Duodenal mucosa (tissue), 2 donors: ENCODE results near the gene NOP16.
A peak's percentile ranks its signal among the peaks of the same experiment; 100 is the strongest.

Source experiments
- H3K27ac ChIP-seq: one replicate; pipeline ENCODE4 v1.7.0; 2013; ENCODE audit warnings: low read depth, low read length
- H3K27me3 ChIP-seq, 2 donors: one replicate each; pipeline ENCODE4 v1.7.0; 2013; ENCODE audit warnings: low read length in 2 of 2, control low read depth in 1 of 2; ENCODE audit not compliant: insufficient read depth in 2 of 2, control insufficient read depth in 1 of 2
- H3K36me3 ChIP-seq, 2 donors: one replicate each; pipeline ENCODE4 v1.7.0; 2013; ENCODE audit warnings: low read length in 2 of 2, control low read depth in 1 of 2; ENCODE audit not compliant: insufficient read depth in 2 of 2, control insufficient read depth in 1 of 2
- H3K4me1 ChIP-seq, 2 donors: one replicate each; pipeline ENCODE4 v1.7.0; 2013; ENCODE audit warnings: low read length in 2 of 2, control low read depth in 1 of 2; ENCODE audit not compliant: insufficient read depth in 2 of 2, control insufficient read depth in 1 of 2
- H3K4me3 ChIP-seq, 2 donors: one replicate each; pipeline ENCODE4 v1.7.0; 2013; ENCODE audit warnings: low read length in 2 of 2, low read depth in 1 of 2
- H3K9ac ChIP-seq, 2 donors: one replicate each; pipeline ENCODE4 v1.7.0; 2013; ENCODE audit warnings: low read length in 2 of 2, low read depth in 1 of 2
- H3K9me3 ChIP-seq, 2 donors: one replicate each; pipeline ENCODE4 v1.7.0; 2013; ENCODE audit warnings: low read length in 2 of 2, control low read depth in 1 of 2; ENCODE audit not compliant: control insufficient read depth in 1 of 2

NOP16 gene

GRCh38 chr5:176388444-176389134 is at the start of gene NOP16, which contains the start of gene HIGD2A:
Gene NOP16 (minus strand): TSS chr5:176388598. CDS start chr5:176388539, 59 bp downstream.
Gene HIGD2A (plus strand): TSS chr5:176388751. CDS start chr5:176388820, 69 bp downstream.
- no peaks in the 10 kb centered on the region for H3K9me3 ChIP-seq
- H3K4me3 ChIP-seq, result peak within 1 kb of the TSS; percentile 89 to 99
- H3K27ac ChIP-seq, result peak within 1 kb of the TSS; percentile 97
- H3K27me3 ChIP-seq, result no peaks in the 10 kb centered on the region
- peaks cover 16 to 26% of the 10 kb centered on the region in 2 donors for H3K4me1 ChIP-seq
- H3K36me3 ChIP-seq, result peaks cover 24 to 51% of the 10 kb centered on the region in 2 donors
- H3K9ac ChIP-seq, result peak within 1 kb of the TSS; percentile 98 to 99

- Histone ChIP-seq H3K4me3 (peak overlapping the region in 1 of 2 donors; percentile 48), H3K36me3 (no peaks in the 10 kb centered on the region), H3K9ac (no peak overlapping the region), H3K27ac (no peak overlapping the region), H3K4me1 (peaks cover 4 to 9% of the 10 kb centered on the region in 2 donors), H3K27me3 (no peaks in the 10 kb centered on the region), H3K9me3 (no peaks in the 10 kb centered on the region)
Observed at GRCh38 chr5:176436656-176437055, 48.3 kb upstream of the NOP16 start.

GRCh38 chr5:176432707-176433106 is 44.3 kb upstream of the NOP16 start:
- Histone ChIP-seq H3K4me3 (no peak overlapping the region), H3K27ac (no peak overlapping the region), H3K36me3 (no peaks in the 10 kb centered on the region), H3K4me1 (no peaks in the 10 kb centered on the region), H3K27me3 (no peaks in the 10 kb centered on the region), H3K9me3 (no peaks in the 10 kb centered on the region), H3K9ac (no peak overlapping the region)

- Histone ChIP-seq H3K4me3 (no peak overlapping the region), H3K9me3 (no peaks in the 10 kb centered on the region), H3K27me3 (no peaks in the 10 kb centered on the region), H3K9ac (no peak overlapping the region), H3K27ac (no peak overlapping the region), H3K36me3 (no peaks in the 10 kb centered on the region), H3K4me1 (no peaks in the 10 kb centered on the region)
Observed at GRCh38 chr5:176429972-176430371, 41.6 kb upstream of the NOP16 start.

- no peak overlapping the region for H3K27ac ChIP-seq
Observed at GRCh38 chr5:176427971-176428370, 39.6 kb upstream of the NOP16 start.

GRCh38 chr5:176426876-176427275 is 38.5 kb upstream of the NOP16 start:
- no peak overlapping the region for H3K27ac ChIP-seq
- no peaks in the 10 kb centered on the region for H3K4me1 ChIP-seq
- H3K36me3 ChIP-seq, result no peaks in the 10 kb centered on the region
- no peak overlapping the region for H3K9ac ChIP-seq
- no peaks in the 10 kb centered on the region for H3K27me3 ChIP-seq
- no peak overlapping the region for H3K4me3 ChIP-seq
- no peaks in the 10 kb centered on the region for H3K9me3 ChIP-seq

More at GRCh38 chr5:176427971-176428370, 39.6 kb upstream of the NOP16 start:
- Histone ChIP-seq H3K4me1 (no peaks in the 10 kb centered on the region), H3K27me3 (no peaks in the 10 kb centered on the region), H3K9ac (no peak overlapping the region), H3K4me3 (no peak overlapping the region), H3K9me3 (no peaks in the 10 kb centered on the region), H3K36me3 (no peaks in the 10 kb centered on the region)

GRCh38 chr5:176425791-176426190 is 37.4 kb upstream of the NOP16 start:
- no peak overlapping the region for H3K27ac ChIP-seq
- no peaks in the 10 kb centered on the region for H3K4me1 ChIP-seq
- H3K36me3 ChIP-seq, result no peaks in the 10 kb centered on the region

GRCh38 chr5:176425138-176425537 is 36.7 kb upstream of the NOP16 start:
- Histone ChIP-seq H3K27me3 (no peaks in the 10 kb centered on the region), H3K4me1 (no peaks in the 10 kb centered on the region), H3K27ac (no peak overlapping the region), H3K4me3 (no peak overlapping the region), H3K36me3 (no peaks in the 10 kb centered on the region), H3K9me3 (no peaks in the 10 kb centered on the region), H3K9ac (no peak overlapping the region)

More at GRCh38 chr5:176425791-176426190, 37.4 kb upstream of the NOP16 start:
- Histone ChIP-seq H3K9ac (no peak overlapping the region), H3K9me3 (no peaks in the 10 kb centered on the region), H3K27me3 (no peaks in the 10 kb centered on the region), H3K4me3 (no peak overlapping the region)

- no peaks in the 10 kb centered on the region for H3K9me3 ChIP-seq
- no peak overlapping the region for H3K9ac ChIP-seq
- H3K27ac ChIP-seq, result no peak overlapping the region
- no peak overlapping the region for H3K4me3 ChIP-seq
- no peaks in the 10 kb centered on the region for H3K27me3 ChIP-seq
- H3K4me1 ChIP-seq, result no peaks in the 10 kb centered on the region
- H3K36me3 ChIP-seq, result no peaks in the 10 kb centered on the region
Observed at GRCh38 chr5:176424181-176424580, 35.8 kb upstream of the NOP16 start.

- H3K4me3 ChIP-seq, result no peak overlapping the region
- H3K36me3 ChIP-seq, result no peaks in the 10 kb centered on the region
- H3K4me1 ChIP-seq, result peaks cover 7% of the 10 kb centered on the region in 2 donors
- H3K27me3 ChIP-seq, result no peaks in the 10 kb centered on the region
- H3K27ac ChIP-seq, result no peak overlapping the region
- H3K9ac ChIP-seq, result no peak overlapping the region
- no peaks in the 10 kb centered on the region for H3K9me3 ChIP-seq
Observed at GRCh38 chr5:176420972-176421544, 32.7 kb upstream of the NOP16 start.
